NCI-H2227 treated with DMSO at 0.1 percent for 48 hours (cell line): Measurements from ENCODE around the gene RRP1B.

ENCODE experiments used
- DNase-seq: peaks from one replicate; lab custom pipeline; 2025; lab: John Stamatoyannopoulos, UW

RRP1B gene

DNA sequence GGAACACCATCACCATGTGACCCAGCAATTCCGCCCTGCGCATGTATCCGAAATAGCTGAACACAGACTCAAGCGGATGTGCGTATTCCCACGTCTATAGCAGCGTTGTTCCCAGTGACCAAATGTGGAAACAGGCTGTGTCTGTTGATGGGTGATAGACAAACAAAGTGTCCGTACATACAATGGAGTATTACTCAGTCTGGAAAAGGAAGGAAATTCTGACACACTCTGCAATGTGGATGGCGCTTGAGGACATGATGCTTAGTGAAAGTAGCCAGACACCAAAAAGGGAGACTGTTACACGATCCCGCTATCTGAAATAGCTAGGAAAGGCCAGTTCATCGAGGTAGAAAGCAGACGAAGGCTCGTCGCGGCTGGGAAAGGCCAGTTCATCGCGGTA is 85.4 kb downstream of the RRP1B start:
- DNase-seq, result no peak
